HTERT RPE-1 (cell line): ENCODE data around the gene GREB1.

Experiments
- in situ Hi-C: fragments of 300-500 bp; cut with MboI; formaldehyde crosslinking; loops from 4 replicates; pipeline ENCODE4 v1.14.3; 2020; ENCODE audit warnings: low sequenced_read_pairs

GREB1 gene

GRCh38 chr2:11559066-11559785 is 25.4 kb downstream of the GREB1 start:
- in situ Hi-C loops = no loop called here

- in situ Hi-C loops = no loop called here
Measured at GRCh38 chr2:11559786-11560155, 25.9 kb downstream of the GREB1 start.

GRCh38 chr2:11560806-11561205 is 27.0 kb downstream of the GREB1 start:
- in situ Hi-C loops = no loop called here

GRCh38 chr2:11562011-11562410 is 28.2 kb downstream of the GREB1 start:
- in situ Hi-C loops = no loop called here

- in situ Hi-C loops = no loop called here
Measured at GRCh38 chr2:11562476-11562875, 28.6 kb downstream of the GREB1 start.

- in situ Hi-C loops = no loop called here
Measured at GRCh38 chr2:11563784-11564666, 30.2 kb downstream of the GREB1 start.

- in situ Hi-C loops = no loop called here
Measured at GRCh38 chr2:11564816-11565567, 31.1 kb downstream of the GREB1 start.

- in situ Hi-C loops = no loop called here
Measured at GRCh38 chr2:11566383-11566782, 32.5 kb downstream of the GREB1 start.

- in situ Hi-C loops = no loop called here
Measured at GRCh38 chr2:11567631-11568031, 33.8 kb downstream of the GREB1 start.

- in situ Hi-C loops = no loop called here
Measured at GRCh38 chr2:11568436-11568835, 34.6 kb downstream of the GREB1 start.

- in situ Hi-C loops = no loop called here
Measured at GRCh38 chr2:11569636-11570035, 35.8 kb downstream of the GREB1 start.

GRCh38 chr2:11571170-11571569 is 37.3 kb downstream of the GREB1 start:
- in situ Hi-C loops = no loop called here

GRCh38 chr2:11572996-11573395 is 39.2 kb downstream of the GREB1 start:
- in situ Hi-C loops = no loop called here

GRCh38 chr2:11573418-11574175 is 39.8 kb downstream of the GREB1 start:
- in situ Hi-C loops = no loop called here

- in situ Hi-C loops = no loop called here
Measured at GRCh38 chr2:11574176-11575046, 40.6 kb downstream of the GREB1 start.

GRCh38 chr2:11576398-11576797 is 42.6 kb downstream of the GREB1 start:
- in situ Hi-C loops = no loop called here

GRCh38 chr2:11577101-11577883 is 43.4 kb downstream of the GREB1 start:
- in situ Hi-C loops = no loop called here

- in situ Hi-C loops = no loop called here
Measured at GRCh38 chr2:11578081-11578948, 44.5 kb downstream of the GREB1 start.
